ENCODE measurements around the gene AVPR1A.
"Not testable (repeated sequence)": the region's sequence is repeated elsewhere in the genome, so short reads cannot be mapped to it uniquely, and the experiment has no call there.

Gene AVPR1A

GRCh38 chr12:63150713-63151622, at the start of gene AVPR1A:
Gene AVPR1A (minus strand): TSS chr12:63151201. CDS start chr12:63150836, 365 bp downstream.
- no peak for DNase-seq (ENCODE audit: insufficient read length, low spot score)

GRCh38 chr12:63196168-63196567, 45.2 kb upstream of the AVPR1A start:
- no peak for DNase-seq (ENCODE audit: insufficient read length, low spot score)
- no peak for FAIRE-seq

More at GRCh38 chr12:63150713-63151622, at the start of gene AVPR1A:
- FAIRE-seq = no peak

GRCh38 chr12:63179224-63179623, 28.2 kb upstream of the AVPR1A start:
- FAIRE-seq = no peak
- DNase-seq (ENCODE audit: insufficient read length, low spot score) = no peak

- DNase-seq (ENCODE audit: insufficient read length, low spot score) (no peak), FAIRE-seq (no peak)
Measured at GRCh38 chr12:63170321-63170720, 19.3 kb upstream of the AVPR1A start.

GRCh38 chr12:63167741-63168140, 16.7 kb upstream of the AVPR1A start:
- FAIRE-seq; DNase-seq (ENCODE audit: insufficient read length, low spot score): not testable (repeated sequence)

- FAIRE-seq (no peak), DNase-seq (ENCODE audit: insufficient read length, low spot score) (no peak)
Measured at GRCh38 chr12:63164911-63165310, 13.9 kb upstream of the AVPR1A start.

GRCh38 chr12:63163541-63163940, 12.5 kb upstream of the AVPR1A start:
- no peak for DNase-seq (ENCODE audit: insufficient read length, low spot score)
- FAIRE-seq = no peak

GRCh38 chr12:63155375-63155774, 4.4 kb upstream of the AVPR1A start:
- FAIRE-seq = no peak

GRCh38 chr12:63154560-63154959, 3.6 kb upstream of the AVPR1A start:
- no peak for DNase-seq (ENCODE audit: insufficient read length, low spot score)
- FAIRE-seq = no peak

More at GRCh38 chr12:63155375-63155774, 4.4 kb upstream of the AVPR1A start:
- DNase-seq (ENCODE audit: insufficient read length, low spot score) = no peak

GRCh38 chr12:63152321-63152700, 1.3 kb upstream of the AVPR1A start:
- FAIRE-seq (no peak), DNase-seq (ENCODE audit: insufficient read length, low spot score) (no peak)

- FAIRE-seq = no peak
- peak; percentile 19 for DNase-seq (ENCODE audit: insufficient read length, low spot score)
Measured at GRCh38 chr12:63151623-63152320, 771 bp upstream of the AVPR1A start.

- FAIRE-seq (no peak), DNase-seq (ENCODE audit: insufficient read length, low spot score) (no peak)
Measured at GRCh38 chr12:63149909-63150712, 890 bp downstream of the AVPR1A start.

GRCh38 chr12:63144556-63144955, 6.4 kb downstream of the AVPR1A start:
- no peak for FAIRE-seq

GRCh38 chr12:63138488-63138887, 12.5 kb downstream of the AVPR1A start:
- FAIRE-seq (no peak), DNase-seq (ENCODE audit: insufficient read length, low spot score) (no peak)

More at GRCh38 chr12:63144556-63144955, 6.4 kb downstream of the AVPR1A start:
- no peak for DNase-seq (ENCODE audit: insufficient read length, low spot score)

- no peak for DNase-seq (ENCODE audit: insufficient read length, low spot score)
- no peak for FAIRE-seq
Measured at GRCh38 chr12:63133981-63134380, 17.0 kb downstream of the AVPR1A start.

GRCh38 chr12:63132201-63132600, 18.8 kb downstream of the AVPR1A start:
- DNase-seq (ENCODE audit: insufficient read length, low spot score) = no peak
- no peak for FAIRE-seq

GRCh38 chr12:63129927-63130326, 21.1 kb downstream of the AVPR1A start:
- FAIRE-seq (no peak), DNase-seq (ENCODE audit: insufficient read length, low spot score) (no peak)

GRCh38 chr12:63124778-63125177, 26.2 kb downstream of the AVPR1A start:
- FAIRE-seq (no peak), DNase-seq (ENCODE audit: insufficient read length, low spot score) (no peak)

- no peak for DNase-seq (ENCODE audit: insufficient read length, low spot score)
- peak; percentile 74 for FAIRE-seq
Measured at GRCh38 chr12:63103494-63104131, 47.4 kb downstream of the AVPR1A start.

- FAIRE-seq = no peak
- no peak for DNase-seq (ENCODE audit: insufficient read length, low spot score)
Measured at GRCh38 chr12:63101920-63102319, 49.1 kb downstream of the AVPR1A start.
